ENCODE data around the gene SLC27A5.
"Not testable (repeated sequence)": the region's sequence is repeated elsewhere in the genome, so short reads cannot be mapped to it uniquely, and the experiment has no call there.

DNA sequence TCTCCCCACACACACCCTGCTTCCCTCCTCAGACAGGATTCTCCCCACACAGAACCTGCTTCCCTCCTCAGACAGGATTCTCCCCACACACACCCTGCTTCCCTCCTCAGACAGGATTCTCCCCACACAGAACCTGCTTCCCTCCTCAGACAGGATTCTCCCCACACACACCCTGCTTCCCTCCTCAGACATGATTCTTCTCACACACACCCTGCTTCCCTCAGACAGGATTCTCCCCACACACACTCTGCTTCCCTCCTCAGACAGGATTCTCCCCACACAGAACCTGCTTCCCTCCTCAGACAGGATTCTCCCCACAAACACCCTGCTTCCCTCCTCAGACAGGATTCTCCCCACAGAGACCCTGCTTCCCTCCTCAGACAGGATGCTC is 27.4 kb upstream of the SLC27A5 start:
- TF ChIP-seq POLR2AphosphoS5, POLR2A, TAF1, SPI1, POU2F2 (IDR thresholded peaks at IDR 0.05; ENCODE audit: low read depth, low read length): not testable (repeated sequence)

Measured in GM12891 (cell line).